Muscle layer of duodenum (tissue), 2 donors: ENCODE data around the gene ALOX5AP.
A peak's percentile ranks its signal among the peaks of the same experiment; 100 is the strongest.
"Not testable (repeated sequence)": the region's sequence is repeated elsewhere in the genome, so short reads cannot be mapped to it uniquely, and the experiment has no call there.

ENCODE experiments used
- H3K27ac ChIP-seq: one replicate; pipeline ENCODE4 v1.7.0; 2013; ENCODE audit warnings: mild to moderate bottlenecking, low read length
- H3K27me3 ChIP-seq: one replicate; pipeline ENCODE4 v1.7.0; 2013; ENCODE audit warnings: low read depth, mild to moderate bottlenecking, control low read depth, low read length
- H3K36me3 ChIP-seq, 2 donors: one replicate each; pipeline ENCODE4 v1.7.0; 2013; ENCODE audit warnings: low read length in 2 of 2, control low read depth in 1 of 2, mild to moderate bottlenecking in 1 of 2; ENCODE audit not compliant: insufficient read depth in 2 of 2, control insufficient read depth in 1 of 2
- H3K4me1 ChIP-seq, 2 donors: one replicate each; pipeline ENCODE4 v1.7.0; 2013; ENCODE audit warnings: low read length in 2 of 2, mild to moderate bottlenecking in 2 of 2, control low read depth in 1 of 2, moderate library complexity in 1 of 2; ENCODE audit not compliant: insufficient read depth in 2 of 2, control insufficient read depth in 1 of 2
- H3K4me3 ChIP-seq, 2 donors: one replicate each; pipeline ENCODE4 v1.7.0; 2013; ENCODE audit warnings: low read length in 2 of 2, low read depth in 1 of 2, mild to moderate bottlenecking in 1 of 2
- H3K9me3 ChIP-seq, 2 donors: one replicate each; pipeline ENCODE4 v1.7.0; 2013; ENCODE audit warnings: low read length in 2 of 2, control low read depth in 1 of 2, mild to moderate bottlenecking in 1 of 2; ENCODE audit not compliant: control insufficient read depth in 1 of 2
- donor health status: healthy.

The ALOX5AP gene

DNA sequence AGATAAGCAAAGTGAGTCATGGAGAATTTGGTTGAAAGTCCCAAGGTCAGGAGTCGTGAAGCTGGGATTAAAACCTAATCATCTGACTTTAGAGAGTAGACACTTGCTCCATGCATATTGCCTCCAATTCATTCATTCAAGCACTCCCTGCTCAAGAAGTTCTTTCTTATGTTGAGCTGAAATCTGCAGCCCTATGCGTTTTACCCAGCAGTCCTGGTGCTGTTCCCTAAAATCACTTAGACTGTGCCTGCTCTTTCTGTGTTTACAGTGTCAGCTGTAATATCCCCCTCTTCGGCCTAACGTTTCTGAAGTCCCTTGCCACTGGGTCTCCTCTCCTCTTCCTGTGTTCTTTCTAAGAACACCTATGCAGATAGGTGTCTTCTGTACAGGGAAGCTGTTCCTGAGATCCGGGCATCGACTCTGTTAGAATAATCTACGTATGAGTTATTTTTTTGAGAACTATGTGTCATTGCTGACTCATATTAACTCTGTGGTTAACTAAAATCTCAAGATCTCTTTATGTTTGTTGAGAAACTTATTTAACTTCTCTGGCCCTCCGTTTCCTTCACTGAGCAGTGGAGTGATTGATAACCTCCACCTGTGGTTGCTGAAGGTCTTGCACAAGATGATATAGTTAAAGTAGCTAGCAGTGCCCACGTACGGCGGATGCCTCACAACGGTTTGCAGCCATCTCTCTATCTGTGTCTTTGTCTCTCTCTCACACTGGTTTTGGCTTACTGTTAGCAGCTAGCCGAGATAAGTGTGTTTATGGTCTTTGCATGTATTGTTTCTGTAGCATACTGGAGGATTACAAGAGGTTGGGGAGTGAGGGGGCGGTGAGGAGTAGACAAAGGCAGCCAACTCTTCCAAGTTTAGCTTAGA is 4.7 kb downstream of the ALOX5AP start:
- peak overlapping the region; percentile 56 for H3K27ac ChIP-seq

GRCh38 chr13:30742901-30743300 is 7.6 kb downstream of the ALOX5AP start:
- peak overlapping the region; percentile 71 for H3K27ac ChIP-seq
- H3K4me1 ChIP-seq: peaks cover 8% of the 10 kb centered on the region in 2 donors
- H3K9me3 ChIP-seq: no peaks in the 10 kb centered on the region
- no peaks in the 10 kb centered on the region for H3K36me3 ChIP-seq
- no peak overlapping the region for H3K4me3 ChIP-seq
- no peaks in the 10 kb centered on the region for H3K27me3 ChIP-seq

More for the DNA sequence above, 4.7 kb downstream of the ALOX5AP start:
- peak overlapping the region; percentile 11 to 38 for H3K4me3 ChIP-seq
- H3K36me3 ChIP-seq: no peaks in the 10 kb centered on the region
- peaks cover 8% of the 10 kb centered on the region in 2 donors for H3K4me1 ChIP-seq
- H3K9me3 ChIP-seq: no peaks in the 10 kb centered on the region
- no peaks in the 10 kb centered on the region for H3K27me3 ChIP-seq

- Histone ChIP-seq H3K36me3 (no peaks in the 10 kb centered on the region), H3K4me1 (peaks cover 8% of the 10 kb centered on the region in 2 donors), H3K27ac (peak overlapping the region; percentile 71), H3K4me3 (no peak overlapping the region), H3K9me3 (no peaks in the 10 kb centered on the region), H3K27me3 (no peaks in the 10 kb centered on the region)
Measured at GRCh38 chr13:30743319-30744055, 8.1 kb downstream of the ALOX5AP start.

GRCh38 chr13:30744056-30744680 is 8.8 kb downstream of the ALOX5AP start:
- Histone ChIP-seq H3K9me3 (no peaks in the 10 kb centered on the region), H3K4me1 (peaks cover 8% of the 10 kb centered on the region in 2 donors), H3K4me3 (no peak overlapping the region), H3K27me3 (no peaks in the 10 kb centered on the region), H3K27ac (peak overlapping the region; percentile 71), H3K36me3 (no peaks in the 10 kb centered on the region)

DNA sequence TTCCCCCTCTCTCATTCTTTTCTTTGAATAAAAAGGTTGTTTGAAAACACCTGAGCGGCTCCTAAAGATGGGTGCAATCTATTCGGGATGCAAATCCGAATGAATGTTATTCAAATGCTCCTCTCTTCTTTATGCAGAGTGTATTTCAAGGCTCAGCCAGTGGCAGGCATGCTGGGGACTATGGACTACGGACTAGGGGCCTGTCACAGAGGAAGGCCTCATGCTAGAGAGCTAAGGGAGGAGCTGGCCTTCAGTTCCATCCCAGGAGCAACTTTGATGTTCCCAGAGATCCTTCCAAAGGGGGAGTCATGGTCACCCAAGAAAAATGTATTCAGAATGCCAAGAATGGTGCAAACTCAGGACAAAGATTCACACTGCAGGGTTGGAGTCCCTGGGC is 9.3 kb downstream of the ALOX5AP start:
- Histone ChIP-seq H3K4me3 (no peak overlapping the region), H3K27me3 (no peaks in the 10 kb centered on the region), H3K4me1 (peaks cover 8% of the 10 kb centered on the region in 2 donors), H3K36me3 (no peaks in the 10 kb centered on the region), H3K27ac (no peak overlapping the region), H3K9me3 (no peaks in the 10 kb centered on the region)

GRCh38 chr13:30745906-30746686 is 10.8 kb downstream of the ALOX5AP start:
- Histone ChIP-seq H3K4me1 (peaks cover 8% of the 10 kb centered on the region in 2 donors), H3K9me3 (no peaks in the 10 kb centered on the region), H3K27me3 (no peaks in the 10 kb centered on the region), H3K4me3 (no peak overlapping the region), H3K27ac (no peak overlapping the region), H3K36me3 (no peaks in the 10 kb centered on the region)

DNA sequence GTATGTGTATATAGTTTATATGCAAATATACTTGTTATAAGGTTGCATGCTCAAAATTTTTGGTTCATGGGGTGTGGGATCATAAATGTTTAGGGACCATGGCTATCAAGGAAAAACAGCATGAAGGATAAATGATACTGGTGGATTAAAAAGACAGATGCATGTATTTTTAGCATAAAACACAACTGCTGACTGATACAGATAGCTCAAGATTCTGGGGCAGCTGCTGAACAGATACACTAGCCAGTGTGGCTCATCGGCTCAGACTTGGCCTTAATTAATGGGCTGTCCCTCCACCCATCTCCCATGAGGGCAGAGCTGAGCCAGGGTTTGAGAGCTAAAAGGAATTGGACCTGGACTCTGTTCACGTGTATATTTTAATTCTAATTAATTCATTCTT is 11.4 kb downstream of the ALOX5AP start:
- H3K4me3 ChIP-seq: no peak overlapping the region
- no peaks in the 10 kb centered on the region for H3K36me3 ChIP-seq
- H3K27me3 ChIP-seq: no peaks in the 10 kb centered on the region
- no peaks in the 10 kb centered on the region for H3K9me3 ChIP-seq
- H3K27ac ChIP-seq: no peak overlapping the region
- peaks cover 8% of the 10 kb centered on the region in 2 donors for H3K4me1 ChIP-seq

DNA sequence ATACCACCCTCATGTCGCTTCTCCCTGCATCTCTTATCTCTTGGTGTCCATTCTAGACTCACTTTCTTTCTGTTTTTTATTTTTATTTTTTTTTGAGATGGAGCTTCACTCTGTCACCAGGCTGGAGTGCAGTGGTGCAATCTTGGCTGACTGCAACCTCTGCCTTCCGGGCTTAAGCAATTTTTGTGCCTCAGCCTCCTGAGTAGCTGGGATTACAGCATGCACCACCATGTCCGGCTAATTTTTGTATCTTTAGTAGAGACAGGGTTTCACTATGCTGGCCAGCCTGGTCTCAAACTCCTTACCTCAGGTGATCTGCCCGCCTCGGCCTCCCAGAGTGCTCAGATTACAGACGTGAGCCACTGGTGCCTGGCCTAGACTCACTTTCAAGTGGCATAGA is 12.5 kb downstream of the ALOX5AP start:
- not testable (repeated sequence) for H3K27ac ChIP-seq, H3K4me3 ChIP-seq, H3K27me3 ChIP-seq, H3K36me3 ChIP-seq, H3K4me1 ChIP-seq, H3K9me3 ChIP-seq

- no peaks in the 10 kb centered on the region for H3K9me3 ChIP-seq
- H3K27me3 ChIP-seq: no peaks in the 10 kb centered on the region
- no peaks in the 10 kb centered on the region for H3K36me3 ChIP-seq
- H3K4me3 ChIP-seq: no peak overlapping the region
- no peak overlapping the region for H3K27ac ChIP-seq
- peaks cover 6 to 8% of the 10 kb centered on the region in 2 donors for H3K4me1 ChIP-seq
Measured at GRCh38 chr13:30748717-30749116, 13.4 kb downstream of the ALOX5AP start.

GRCh38 chr13:30750036-30750435 is 14.7 kb downstream of the ALOX5AP start:
- H3K4me1 ChIP-seq: no peaks in the 10 kb centered on the region
- H3K27me3 ChIP-seq: no peaks in the 10 kb centered on the region
- H3K27ac ChIP-seq: no peak overlapping the region
- H3K9me3 ChIP-seq: no peaks in the 10 kb centered on the region
- H3K36me3 ChIP-seq: no peaks in the 10 kb centered on the region
- H3K4me3 ChIP-seq: no peak overlapping the region
